A549 treated with AZD9567 at 1 μM for 4 hours (cell line): ENCODE measurements around the gene STOML2. TPM values are rescaled to one million over a fixed set of nuclear protein-coding genes. Genes with fewer than 3 reads are reported as not detected.

Source experiments
- total RNA-seq: library from RNA; stranded (reverse); fragments of 200-300 nt; extraction: Qiagen RNA extraction; gene quantifications from 5 replicates; pipeline ENCODE4 v1.2.3, GENCODE V29; 2022; ENCODE audit not compliant: insufficient read depth

The STOML2 gene
- total RNA-seq = 210 to 271 TPM (median 237 TPM) in 5 replicates

GRCh38 chr9:35102769-35103659, at the start of gene STOML2:
STOML2 (minus strand) TSS chr9:35103131; CDS start chr9:35103094, 37 bp downstream.

GRCh38 chr9:35115680-35116538, 13.0 kb upstream of the STOML2 start, which contains the start of gene ATOSB:
ATOSB (minus strand) TSS chr9:35115862; CDS start chr9:35108274, 7,588 bp downstream.

GRCh38 chr9:35096035-35096849, 6.7 kb downstream of the STOML2 start, which contains the start of gene PIGO:
PIGO (minus strand) TSS chr9:35096591; CDS start chr9:35095565, 1,026 bp downstream.

GRCh38 chr9:35079426-35080341, 23.2 kb downstream of the STOML2 start, which contains the start of gene FANCG:
FANCG (minus strand) TSS chr9:35079942; CDS start chr9:35079524, 418 bp downstream.

GRCh38 chr9:35072461-35073278, 30.3 kb downstream of the STOML2 start, which contains the start of gene VCP:
VCP (minus strand) TSS chr9:35072625; CDS start chr9:35072353, 272 bp downstream.

Other genes starting within 250 kb of the STOML2 start
- gene PHF24, start 144.8 kb downstream of the STOML2 start, total RNA-seq = 0.05 to 0.31 TPM (median 0.09 TPM) in 4 of 5 replicates, not detected in the other
- gene DNAJB5, start 113.4 kb downstream of the STOML2 start, total RNA-seq = 5.8 to 9.4 TPM (median 7.7 TPM) in 5 replicates
- 271 to 324 TPM (median 288 TPM) in 5 replicates for gene VCP, start 30.5 kb downstream of the STOML2 start, total RNA-seq
- 29.0 to 55.4 TPM (median 52.0 TPM) in 5 replicates for gene FANCG, start 23.2 kb downstream of the STOML2 start, total RNA-seq
- 41.4 to 51.7 TPM (median 50.0 TPM) in 5 replicates for gene PIGO, start 6.5 kb downstream of the STOML2 start, total RNA-seq
- gene ATOSB, start 12.7 kb upstream of the STOML2 start, total RNA-seq = 6.5 to 10.3 TPM (median 9.2 TPM) in 5 replicates
- gene UNC13B, start 58.9 kb upstream of the STOML2 start, total RNA-seq = 10.1 to 16.6 TPM (median 10.3 TPM) in 5 replicates